HG03064 (cell line): ENCODE measurements around the gene ARRDC5.
"Not testable (repeated sequence)": the region's sequence is repeated elsewhere in the genome, so short reads cannot be mapped to it uniquely, and the experiment has no call there.

Experiments
- ATAC-seq: cut with Tn5 transposase; IDR thresholded peaks from one replicate; pipeline ENCODE4 v1.9.1; 2021; ENCODE audit warnings: low read depth; ENCODE audit not compliant: unreplicated experiment

Gene ARRDC5

GRCh38 chr19:4910594-4911281 lies 8.0 kb upstream of the ARRDC5 start:
- ATAC-seq = no peak

GRCh38 chr19:4909897-4910593 lies 7.3 kb upstream of the ARRDC5 start:
- ATAC-seq = no peak

DNA sequence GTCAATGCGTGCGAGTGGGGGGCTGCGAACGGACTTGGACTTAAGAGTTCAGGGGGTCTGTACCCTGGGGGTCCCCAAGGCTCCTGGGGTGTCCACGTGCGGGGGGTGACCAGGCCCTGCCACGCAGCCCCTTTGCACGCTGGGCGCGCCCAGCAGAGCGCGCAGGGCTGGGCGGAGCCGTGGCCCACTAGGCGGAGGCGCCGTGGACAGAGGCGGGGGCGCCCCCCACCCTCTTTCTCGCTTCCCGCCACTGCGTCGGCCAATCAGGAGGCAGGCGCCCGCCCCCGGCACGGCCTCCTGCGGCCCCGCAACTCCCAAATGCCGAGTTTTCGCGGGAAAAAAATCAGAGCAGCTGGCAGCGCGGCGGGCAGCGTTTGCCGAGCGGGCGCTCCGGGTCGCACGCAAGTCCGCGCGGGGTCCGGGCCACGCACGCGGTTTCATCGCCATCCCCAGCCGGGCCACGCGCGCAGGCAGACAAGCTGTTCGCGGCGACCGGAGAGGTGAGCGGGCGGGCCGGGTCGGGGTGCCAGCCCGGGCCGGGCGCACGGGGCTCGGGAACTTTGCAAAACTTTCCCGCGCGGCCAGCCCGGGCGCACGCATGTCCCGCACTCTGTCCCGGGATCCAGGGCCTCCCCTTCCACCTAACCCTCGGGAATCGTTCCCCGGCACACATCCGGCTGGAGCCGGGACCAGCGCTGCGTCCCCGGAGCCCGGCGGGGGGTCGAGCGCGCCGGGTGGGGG lies 6.6 kb upstream of the ARRDC5 start, which contains the start of gene UHRF1:
Gene UHRF1, plus strand, starts transcription at position 346 of the 741 bp plus-strand sequence. CDS start 1,385 bp downstream, outside the sequence.
- ATAC-seq = no peak

GRCh38 chr19:4908781-4909155 lies 6.1 kb upstream of the ARRDC5 start:
- no peak for ATAC-seq

GRCh38 chr19:4908360-4908759 lies 5.7 kb upstream of the ARRDC5 start:
- ATAC-seq = no peak

DNA sequence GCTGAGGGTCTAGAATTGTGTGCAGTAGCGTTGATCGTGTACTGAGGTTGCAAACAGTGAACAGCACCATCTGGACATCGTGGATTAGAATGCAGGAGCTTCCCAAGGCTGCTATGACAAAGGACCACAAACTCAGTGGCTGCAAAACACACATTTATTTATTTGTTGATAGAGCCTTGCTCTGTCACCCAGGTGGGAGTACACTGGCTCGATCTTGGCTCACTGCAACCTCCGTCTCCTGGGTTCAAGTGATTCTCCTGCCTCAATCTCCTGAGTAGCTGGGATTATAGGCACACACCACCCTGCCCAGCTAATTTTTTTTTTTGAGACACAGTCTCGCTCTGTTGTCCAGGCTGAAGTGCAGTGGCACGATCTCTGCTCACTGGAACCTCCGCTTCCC lies 4.3 kb upstream of the ARRDC5 start:
- ATAC-seq = no peak

- ATAC-seq = no peak
These were observed 1.8 kb upstream of the ARRDC5 start for GRCh38 chr19:4904481-4904880.

GRCh38 chr19:4900879-4901278 lies 1.8 kb downstream of the ARRDC5 start:
- not testable (repeated sequence) for ATAC-seq

DNA sequence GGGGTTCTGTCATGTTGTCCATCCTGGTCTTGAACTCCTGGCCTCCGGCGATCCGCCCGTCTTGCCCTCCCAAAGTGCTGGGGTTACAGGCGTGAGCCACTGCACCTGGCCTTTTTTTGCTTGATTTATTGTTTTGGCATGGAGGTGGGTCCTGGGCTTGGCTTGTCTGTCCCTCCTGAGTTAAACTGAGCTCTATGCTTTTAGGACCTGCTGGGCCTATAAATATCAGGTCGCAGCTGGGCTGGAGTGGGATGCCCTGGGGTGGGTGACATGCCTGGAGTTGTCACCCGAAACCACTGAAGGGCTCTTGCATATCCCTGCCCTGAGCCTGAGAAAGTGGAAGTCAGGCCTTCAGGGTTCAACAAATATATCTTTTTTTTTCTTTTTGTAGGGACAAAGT lies 5.5 kb downstream of the ARRDC5 start:
- ATAC-seq = no peak

- ATAC-seq = no peak
These were observed 6.3 kb downstream of the ARRDC5 start for GRCh38 chr19:4896372-4896771.

DNA sequence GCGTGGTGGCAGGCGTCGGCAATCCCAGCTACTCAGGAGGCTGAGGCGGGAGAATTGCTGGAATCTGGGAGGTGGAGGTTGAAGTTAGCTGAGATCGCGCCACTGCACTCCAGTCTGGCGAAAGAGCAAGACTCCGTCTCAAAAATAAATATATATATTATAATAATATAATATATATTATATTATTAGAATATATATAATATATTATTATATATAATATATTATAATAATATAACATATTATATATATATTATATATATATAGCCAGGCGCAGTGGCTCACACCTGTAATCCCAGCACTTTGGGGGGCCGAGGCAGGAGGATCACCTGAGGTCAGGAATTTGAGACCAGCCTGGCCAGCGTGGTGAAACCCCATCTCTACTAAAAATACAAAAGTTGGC lies 9.7 kb downstream of the ARRDC5 start:
- not testable (repeated sequence) for ATAC-seq

DNA sequence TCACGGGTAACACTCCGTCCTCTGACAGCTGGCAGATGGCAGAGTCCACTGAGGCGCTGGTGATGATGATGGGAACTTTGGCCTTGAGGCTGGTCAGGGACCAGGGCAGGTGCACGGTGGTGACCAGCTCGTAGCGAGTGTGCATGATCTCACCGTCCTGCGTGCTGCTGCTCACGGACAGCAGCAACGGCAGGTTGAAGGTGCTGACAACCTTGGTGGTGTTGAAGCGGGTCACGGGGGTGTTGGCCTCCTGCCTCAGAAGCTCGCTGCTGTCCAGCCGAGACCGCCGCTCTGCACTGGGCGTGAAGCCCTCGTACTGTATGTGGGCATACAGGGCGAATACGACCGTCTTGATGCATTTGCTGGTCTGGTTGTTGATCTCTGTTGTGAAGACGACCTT lies 11.6 kb downstream of the ARRDC5 start:
- no peak for ATAC-seq

GRCh38 chr19:4889034-4889815 lies 13.5 kb downstream of the ARRDC5 start:
- no peak for ATAC-seq

- not testable (repeated sequence) for ATAC-seq
These were observed 14.9 kb downstream of the ARRDC5 start for GRCh38 chr19:4887803-4888202.

GRCh38 chr19:4884993-4885392 lies 17.7 kb downstream of the ARRDC5 start:
- ATAC-seq = not testable (repeated sequence)

DNA sequence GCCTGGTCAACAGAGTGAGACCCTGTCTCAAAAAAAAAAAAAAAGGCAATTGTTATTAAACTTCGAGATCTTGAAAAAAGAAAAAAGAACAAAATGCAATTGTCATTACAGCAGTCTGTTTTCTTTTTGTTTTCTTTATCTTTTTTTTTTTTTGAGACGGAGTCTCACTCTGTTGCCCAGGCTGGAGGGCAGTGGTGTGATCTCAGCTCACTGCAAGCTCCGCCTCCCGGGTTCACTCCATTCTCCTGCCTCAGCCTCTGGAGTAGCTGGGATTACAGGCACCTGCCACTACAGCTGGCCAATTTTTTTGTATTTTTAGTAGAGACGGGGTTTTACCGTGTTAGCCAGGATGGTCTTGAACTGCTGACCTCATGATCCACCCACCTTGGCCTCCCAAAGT lies 19.8 kb downstream of the ARRDC5 start:
- ATAC-seq = not testable (repeated sequence)

DNA sequence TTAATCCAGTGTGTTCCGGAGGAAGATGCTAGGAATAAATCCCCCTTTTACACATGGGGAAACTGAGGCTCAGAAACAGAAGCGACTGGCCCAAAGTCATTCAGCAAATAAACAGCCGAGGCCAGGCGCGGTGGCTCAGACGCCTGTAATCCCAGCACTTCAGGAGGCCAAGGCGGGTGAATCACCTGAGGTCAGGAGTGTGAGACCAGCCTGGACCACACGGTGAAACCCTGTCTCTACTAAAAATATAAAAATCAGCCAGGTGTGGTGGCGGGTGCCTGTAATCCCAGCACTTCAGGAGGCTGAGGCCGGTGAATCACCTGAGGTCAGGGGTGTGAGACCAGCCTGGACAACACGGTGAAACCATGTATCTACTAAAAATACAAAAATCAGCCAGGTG lies 23.7 kb downstream of the ARRDC5 start:
- ATAC-seq = no peak

- ATAC-seq = no peak
These were observed 24.2 kb downstream of the ARRDC5 start for GRCh38 chr19:4878491-4878968.

DNA sequence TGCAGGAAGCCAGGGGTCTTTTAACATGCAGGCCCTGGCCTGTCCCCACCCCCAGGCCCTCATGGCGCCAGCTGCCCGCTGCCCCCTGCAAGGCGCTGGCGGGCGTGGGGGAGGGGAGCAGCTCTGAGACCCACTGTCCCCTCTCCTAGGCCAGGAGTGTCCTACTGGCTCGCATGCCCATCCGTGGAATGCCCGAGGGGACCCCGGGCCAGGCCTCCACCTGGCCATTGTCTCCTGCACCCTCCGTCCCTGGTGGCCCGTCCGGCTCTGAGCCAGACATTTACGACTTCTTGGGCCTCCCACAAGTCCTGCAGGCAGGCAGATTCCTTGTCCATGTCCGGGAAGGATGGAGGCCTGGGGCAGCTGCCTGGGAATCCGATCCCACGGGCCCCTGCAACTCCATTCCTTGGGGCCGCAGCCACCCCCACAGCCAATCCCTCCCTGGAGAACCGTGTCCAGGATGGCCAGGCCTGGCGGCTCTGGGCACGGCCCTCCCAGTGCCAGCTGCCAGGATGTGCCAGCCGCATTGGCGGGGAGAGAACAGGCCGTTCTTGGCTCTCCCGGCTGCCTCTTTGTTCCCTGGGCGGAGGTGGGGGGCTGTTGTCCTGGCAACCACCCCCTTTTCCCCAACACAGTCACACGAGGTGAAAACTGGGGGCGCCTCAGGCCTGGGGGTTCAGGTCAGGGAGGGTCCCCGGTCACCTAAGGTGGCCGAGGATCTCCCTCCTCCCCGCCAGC lies 24.8 kb downstream of the ARRDC5 start:
- ATAC-seq = no peak

DNA sequence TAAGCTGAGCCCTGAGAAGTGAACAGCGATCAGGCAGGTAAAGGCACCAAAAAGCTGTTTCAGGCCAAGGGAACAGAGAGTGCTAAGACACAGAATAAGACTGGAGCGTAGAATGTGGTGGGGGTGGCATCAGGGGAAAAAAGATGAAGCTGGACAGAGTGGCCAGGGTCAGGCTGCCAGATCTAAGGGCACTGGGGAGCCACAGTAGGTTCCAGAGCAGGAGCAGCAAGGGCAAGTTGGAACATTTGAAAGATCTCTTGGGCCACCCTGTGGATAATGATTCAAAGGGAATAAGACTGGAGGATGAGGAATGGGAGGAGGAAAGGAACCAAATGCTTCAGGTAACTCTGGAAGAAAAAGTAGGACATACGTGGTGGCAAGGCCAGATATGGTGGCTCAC lies 28.8 kb downstream of the ARRDC5 start:
- ATAC-seq = no peak
